Measurements from ENCODE around the gene GLIS2.
"Not testable (repeated sequence)": the region's sequence is repeated elsewhere in the genome, so short reads cannot be mapped to it uniquely, and the experiment has no call there.

Gene GLIS2

DNA sequence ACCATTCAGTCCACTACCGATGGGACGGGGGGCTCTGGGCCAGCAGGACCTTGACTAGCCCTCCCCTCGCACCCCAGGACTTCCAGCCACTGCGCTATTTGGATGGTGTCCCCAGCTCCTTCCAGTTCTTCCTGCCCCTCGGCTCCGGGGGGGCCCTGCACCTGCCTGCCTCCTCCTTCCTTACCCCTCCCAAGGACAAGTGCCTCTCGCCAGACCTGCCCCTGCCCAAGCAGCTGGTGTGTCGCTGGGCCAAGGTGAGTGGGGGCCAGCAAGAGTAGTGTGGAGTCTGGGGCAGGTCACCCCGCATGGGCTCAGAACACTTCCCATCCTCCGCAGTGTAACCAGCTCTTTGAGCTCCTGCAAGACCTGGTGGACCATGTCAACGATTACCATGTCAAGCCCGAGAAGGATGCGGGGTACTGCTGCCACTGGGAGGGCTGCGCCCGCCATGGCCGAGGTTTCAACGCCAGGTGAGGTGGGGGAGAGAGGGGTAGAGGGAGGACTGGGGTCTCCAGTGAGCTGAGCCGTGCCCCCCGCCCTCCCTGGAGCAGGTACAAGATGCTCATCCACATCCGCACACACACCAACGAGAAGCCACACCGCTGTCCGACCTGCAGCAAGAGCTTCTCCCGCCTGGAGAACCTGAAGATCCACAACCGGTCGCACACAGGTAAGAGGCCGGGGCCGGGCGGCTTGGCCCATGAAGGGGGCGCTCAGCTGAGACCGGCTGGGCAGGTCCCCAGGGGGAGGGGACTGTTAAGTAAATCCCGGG is 19.0 kb downstream of the GLIS2 start:
- no peak for DNase-seq (ENCODE audit: low read depth in 2 of 2)

DNA sequence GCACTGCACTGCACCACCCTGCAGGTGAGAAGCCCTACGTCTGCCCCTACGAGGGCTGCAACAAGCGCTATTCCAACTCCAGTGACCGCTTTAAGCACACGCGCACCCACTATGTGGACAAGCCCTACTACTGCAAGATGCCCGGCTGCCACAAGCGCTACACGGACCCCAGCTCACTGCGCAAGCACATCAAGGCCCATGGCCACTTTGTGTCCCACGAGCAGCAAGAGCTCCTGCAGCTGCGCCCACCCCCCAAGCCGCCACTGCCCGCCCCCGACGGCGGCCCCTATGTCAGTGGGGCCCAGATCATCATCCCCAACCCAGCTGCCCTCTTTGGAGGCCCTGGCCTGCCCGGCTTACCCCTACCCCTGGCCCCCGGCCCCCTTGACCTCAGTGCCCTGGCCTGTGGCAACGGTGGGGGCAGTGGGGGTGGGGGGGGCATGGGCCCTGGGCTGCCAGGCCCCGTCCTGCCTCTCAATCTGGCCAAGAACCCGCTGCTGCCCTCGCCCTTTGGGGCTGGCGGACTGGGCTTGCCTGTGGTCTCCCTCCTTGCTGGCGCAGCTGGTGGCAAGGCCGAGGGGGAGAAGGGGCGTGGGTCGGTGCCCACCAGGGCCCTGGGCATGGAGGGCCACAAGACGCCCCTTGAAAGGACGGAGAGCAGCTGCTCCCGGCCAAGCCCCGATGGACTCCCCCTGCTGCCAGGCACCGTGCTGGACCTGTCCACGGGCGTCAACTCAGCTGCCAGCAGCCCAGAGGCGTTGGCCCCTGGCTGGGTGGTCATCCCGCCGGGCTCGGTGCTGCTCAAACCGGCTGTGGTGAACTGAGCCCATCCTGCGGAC is 21.1 kb downstream of the GLIS2 start:
- DNase-seq (ENCODE audit: low read depth in 2 of 2), result no peak

DNA sequence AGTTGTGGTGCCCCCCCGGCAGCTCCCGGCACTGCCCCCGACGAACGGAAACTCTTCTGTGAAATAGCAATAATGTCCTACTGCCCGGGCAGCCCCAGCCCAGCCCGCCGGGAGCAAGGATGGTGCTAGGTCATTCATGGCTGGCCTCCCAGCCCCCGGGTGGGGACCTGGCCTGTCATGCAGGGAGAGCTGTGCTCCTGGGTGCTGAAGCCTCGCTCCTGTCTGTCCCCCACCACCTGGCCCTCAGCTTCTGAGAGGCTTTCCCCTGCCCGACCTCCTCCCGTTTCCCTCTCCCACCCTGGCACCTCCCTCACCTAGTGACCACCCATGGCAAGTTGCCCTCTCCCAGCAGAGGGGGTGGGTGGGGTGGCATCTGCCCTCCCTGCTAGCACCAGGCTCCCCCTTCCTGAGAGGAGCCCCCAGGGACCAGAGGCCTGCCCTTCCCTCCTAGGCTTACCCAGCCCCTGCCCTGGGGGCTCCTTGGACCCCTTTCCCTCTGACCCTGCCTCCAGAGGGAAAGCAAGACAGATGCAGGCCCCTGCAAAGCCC is 21.7 kb downstream of the GLIS2 start:
- no peak for DNase-seq (ENCODE audit: low read depth in 2 of 2)

DNA sequence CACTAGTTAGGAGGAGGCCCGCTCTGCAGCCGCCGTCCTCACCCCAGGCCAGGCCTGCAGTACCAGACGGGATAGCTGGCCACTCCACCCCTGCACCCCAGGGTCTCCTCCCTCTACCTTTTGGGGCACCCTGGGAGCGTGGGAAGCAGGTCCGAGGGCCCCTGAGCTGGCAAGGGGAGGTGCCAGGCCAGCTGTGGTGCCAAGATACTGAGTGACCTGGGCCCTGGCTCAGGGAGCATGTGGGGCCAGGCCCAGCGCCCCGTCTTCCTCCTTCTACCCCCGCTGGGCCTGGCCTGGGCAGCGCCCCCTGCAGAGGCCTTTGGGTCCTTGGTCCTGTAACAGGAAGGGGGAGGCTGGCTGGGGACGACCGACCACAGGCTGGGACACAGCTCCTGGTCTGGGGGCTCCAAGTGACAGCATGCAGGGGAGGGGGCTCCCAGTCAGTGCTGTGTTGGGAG is 22.3 kb downstream of the GLIS2 start:
- no peak for DNase-seq (ENCODE audit: low read depth in 2 of 2)

DNA sequence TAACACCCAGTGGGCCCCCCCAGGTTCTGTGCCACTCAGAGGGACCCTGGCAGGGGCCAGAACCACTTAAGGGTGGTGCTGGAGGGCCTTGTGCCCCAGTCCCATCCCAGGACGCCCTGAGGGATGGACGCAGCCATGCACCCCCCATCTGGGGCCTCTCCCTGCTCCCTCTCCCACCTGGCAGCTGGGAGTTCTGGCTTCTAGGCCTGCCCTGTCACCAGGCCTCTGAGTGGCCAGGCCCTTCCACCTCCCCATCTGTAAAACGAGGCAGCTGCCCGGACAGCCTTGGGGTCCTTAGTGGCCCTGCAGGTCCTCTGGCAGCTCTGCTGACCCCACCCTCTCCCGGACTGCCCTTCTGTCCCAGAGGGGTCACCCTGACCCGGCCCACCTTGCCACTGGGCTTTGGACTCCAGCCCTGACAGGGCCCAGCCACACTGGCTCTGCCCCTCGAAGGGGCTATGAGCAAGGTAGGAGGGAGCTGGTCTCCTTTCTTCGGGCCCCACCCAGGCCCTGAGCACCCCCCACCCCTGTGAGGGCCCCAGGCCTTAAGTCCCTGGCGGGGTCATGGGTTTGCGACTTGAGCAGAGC is 22.9 kb downstream of the GLIS2 start:
- no peak for DNase-seq (ENCODE audit: low read depth in 2 of 2)

DNA sequence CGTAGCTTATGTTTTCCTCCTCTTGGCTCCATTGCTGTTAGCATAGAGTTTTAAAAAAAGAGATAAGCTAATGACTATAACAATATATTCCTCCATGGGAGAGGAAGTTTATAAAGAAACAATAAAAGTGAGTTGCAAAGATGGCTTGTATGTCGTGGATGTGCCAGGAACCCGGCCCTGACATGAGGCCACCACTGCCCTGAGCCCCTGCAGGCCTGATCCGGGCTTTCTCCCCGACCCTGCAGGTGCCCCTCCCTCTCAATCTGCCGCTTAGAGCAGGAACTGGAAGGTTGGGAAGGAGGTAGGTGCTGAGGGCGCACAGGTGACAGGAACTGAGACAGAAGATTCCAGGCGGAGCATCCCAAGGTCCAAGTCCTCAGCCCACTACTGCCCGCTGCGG is 23.6 kb downstream of the GLIS2 start:
- no peak for DNase-seq (ENCODE audit: low read depth in 2 of 2)

DNA sequence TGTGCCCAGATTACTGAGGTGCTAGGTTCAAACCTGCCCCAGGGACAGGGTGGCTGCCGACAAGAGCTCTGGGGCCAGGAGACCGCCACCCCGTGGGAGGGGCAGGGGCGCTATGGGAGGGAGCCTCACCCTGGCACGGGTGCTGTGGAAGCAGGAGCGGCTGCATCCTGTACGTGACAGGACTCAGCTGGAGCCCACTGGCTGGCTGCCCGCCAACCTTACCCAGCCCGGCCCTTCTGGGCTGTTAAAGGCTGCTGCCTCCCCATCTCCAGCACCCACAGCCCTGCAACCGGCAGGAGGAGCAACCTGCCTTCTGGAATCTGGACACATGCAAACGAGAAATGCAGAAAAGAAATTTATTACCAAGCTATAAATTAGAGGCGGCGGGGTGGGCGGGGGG is 24.0 kb downstream of the GLIS2 start:
- no peak for DNase-seq (ENCODE audit: low read depth in 2 of 2)

DNA sequence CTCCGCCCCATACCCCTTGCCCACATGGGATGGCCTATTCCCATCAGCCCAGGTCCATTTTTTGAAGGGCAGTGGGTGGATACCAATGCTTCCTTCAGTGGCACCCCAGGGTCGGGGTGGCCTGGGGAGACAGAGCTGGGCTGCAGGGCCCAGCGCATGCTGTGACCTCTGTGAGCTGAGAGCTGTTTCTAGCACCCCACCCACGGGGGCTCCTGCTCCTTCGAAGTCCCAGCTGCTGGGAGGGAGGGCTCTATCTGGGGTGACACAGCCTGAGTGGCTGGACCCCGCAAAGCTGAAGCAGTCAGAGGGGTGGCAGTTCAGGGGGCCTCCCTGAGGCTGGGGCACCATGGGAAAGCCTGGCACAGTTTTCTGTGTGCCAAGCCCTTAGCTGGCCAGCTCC is 24.6 kb downstream of the GLIS2 start:
- DNase-seq (ENCODE audit: low read depth in 2 of 2), result no peak

DNA sequence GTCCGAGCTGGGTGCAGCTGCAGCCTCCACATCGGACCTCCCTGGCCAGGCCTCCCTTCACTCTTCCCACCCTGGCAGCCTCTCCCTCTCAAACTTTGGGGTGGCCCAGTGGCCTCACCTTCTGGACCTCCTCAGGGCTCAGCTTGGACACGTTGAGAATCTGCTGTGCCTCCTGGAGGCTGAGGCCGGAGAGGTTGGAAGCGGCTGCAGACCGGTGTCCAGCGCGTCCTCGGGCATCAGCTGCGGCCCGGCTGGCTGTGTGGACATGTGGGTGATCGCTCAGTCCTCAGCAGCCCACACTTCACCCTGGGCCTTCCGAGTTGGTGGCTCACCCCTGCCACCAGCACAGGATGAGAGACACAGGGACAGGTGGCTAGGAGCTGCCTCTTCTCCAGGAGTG is 25.4 kb downstream of the GLIS2 start:
- no peak for DNase-seq (ENCODE audit: low read depth in 2 of 2)

DNA sequence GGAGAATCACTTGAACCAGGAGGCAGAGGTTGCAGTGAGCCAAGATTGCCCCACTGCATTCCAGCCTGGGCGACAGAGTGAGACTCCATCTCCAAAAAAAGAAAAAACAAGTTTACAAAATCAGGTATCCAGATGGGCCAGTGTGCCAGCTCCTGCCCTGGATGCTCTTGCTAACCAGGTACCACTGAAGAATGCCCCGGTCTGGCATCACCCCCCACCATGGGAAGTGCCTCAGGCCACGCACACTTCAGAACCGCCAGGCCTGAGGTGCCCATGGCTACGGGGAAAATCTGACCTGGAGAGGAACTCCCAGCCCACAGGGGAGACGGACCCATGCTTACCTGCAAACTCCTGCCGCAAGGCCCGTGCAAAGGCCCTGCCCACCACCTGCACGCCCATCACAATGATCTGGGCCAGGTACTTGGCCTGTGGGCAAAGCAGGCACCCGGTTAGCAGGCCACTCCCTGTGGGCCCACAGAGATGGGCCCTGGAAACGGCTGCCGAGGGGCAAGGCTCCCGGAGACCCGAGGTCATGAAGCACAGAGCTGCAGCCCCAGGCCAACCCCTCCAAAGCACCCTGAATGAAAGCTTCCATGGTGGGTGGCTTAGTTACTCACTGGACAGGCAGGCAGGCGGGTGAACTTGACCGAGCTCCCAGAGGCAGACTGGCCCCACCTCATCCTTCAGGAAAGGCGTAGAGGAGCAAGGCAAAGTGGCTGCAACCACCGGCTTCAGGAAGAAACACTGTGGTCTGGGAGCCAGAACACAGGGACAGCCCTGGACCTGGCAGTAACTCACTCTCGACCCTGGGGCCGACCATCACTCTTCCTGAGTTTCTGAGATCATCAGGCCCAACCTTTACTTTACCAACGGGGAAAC is 27.2 kb downstream of the GLIS2 start:
- DNase-seq (ENCODE audit: low read depth in 2 of 2), result no peak

DNA sequence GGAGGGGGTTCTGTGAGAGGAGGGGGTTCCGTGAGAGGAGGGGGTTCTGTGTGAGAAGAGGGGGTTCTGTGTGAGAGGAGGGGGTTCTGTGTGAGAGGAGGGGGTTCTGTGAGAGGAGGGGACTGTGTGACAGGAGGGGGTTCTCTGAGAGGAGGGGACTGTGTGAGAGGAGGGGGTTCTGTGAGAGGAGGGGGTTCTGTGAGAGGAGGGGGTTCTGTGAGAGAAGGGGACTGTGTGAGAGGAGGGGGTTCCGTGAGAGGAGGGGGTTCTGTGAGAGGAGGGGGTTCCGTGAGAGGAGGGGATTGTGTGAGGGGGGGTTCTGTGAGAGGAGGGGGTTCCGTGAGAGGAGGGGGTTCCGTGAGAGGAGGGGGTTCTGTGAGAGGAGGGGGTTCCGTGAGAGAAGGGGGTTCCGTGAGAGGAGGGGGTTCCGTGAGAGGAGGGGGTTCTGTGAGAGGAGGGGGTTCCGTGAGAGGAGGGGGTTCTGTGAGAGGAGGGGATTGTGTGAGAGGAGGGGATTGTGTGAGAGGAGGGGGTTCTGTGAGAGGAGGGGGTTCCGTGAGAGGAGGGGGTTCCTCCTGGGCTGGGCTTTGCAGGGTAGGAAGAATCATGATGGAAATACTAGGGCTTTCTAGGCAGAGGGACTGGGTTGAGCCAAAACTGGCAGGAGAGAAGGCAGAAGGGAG is 28.6 kb downstream of the GLIS2 start:
- DNase-seq (ENCODE audit: low read depth in 2 of 2), result not testable (repeated sequence)

DNA sequence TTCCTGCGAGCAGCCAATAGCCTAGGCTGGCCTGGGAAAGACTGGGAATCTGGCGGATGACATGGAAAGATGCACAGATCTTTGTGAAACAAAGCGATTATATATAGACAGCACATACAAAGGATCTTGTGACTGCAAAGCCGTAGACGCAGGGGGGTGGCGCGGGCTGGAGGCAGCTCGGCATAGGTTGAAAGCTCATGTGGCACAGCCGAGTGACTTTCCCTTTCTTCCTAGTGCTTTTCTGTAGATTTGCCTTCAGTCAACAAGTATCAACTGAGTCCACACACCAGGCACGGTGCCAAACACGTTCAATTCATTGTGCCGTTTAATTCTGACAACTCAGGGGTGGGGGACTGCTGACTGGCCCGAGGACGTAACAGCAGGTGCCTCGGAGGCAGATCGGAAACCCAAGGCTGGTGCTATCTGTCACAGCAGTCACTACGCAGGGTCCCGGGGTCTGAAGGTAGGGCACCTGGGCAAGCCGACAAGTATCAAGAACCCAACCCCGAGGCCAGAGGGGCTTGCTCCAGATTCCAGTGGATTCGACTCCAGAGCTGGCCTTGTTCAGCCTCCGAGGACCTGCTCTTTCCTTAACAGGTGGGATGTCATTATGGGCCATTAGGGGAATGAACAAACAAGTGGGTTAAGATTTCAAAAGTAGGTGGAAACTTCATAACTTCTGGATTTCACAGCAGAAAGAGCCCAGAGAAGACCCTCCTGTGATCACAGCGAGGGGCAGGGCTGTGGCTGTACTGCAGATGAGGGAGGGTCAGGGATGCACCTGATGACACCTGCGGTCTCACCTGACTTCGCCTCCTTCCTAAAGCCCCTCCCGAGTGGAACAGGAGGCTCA is 29.3 kb downstream of the GLIS2 start:
- DNase-seq (ENCODE audit: low read depth in 2 of 2), result no peak

DNA sequence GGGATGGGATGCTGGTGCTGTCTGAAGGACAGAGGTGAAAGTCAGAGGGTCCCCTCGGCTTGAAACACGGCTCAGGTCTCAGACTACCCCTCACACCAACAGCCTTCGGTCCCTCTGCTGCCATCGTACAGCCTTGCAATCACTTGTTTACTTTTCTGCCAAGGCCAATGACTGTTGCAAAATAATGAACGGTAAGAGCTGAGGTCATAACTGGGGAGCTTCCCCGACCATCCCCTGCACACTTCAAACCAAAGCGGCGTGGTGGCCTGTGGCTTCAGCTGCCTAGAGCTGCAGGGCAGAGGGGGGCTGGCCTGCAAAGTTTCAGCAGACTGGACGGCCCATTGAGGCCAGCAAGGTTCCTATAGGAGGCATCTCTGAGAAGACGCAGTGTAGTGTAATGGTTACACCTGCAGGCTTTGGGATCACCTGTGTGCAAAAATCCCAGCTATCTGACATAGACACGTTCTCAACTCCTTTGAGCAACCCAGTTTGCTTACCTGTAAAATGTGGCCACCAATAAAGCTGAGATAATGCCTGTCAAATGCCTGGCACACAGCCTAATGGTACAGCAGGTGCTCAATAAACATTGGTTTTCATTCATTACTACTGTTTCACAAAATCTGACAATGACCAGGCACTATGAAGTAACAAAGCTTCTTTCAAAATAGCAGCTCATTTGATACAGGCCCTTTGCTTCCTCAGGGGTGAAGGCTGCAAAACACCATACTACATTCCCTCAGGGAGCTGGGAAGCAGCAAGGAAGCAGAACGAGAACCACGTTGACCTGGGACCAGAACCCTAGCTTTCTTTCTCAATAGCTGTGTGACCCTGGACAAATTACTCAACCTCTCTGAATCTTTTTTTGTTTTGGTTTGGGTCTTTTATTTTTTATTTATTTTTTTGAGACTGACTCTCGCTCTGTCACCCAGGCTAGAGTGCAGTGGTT is 30.2 kb downstream of the GLIS2 start:
- DNase-seq (ENCODE audit: low read depth in 2 of 2), result no peak

DNA sequence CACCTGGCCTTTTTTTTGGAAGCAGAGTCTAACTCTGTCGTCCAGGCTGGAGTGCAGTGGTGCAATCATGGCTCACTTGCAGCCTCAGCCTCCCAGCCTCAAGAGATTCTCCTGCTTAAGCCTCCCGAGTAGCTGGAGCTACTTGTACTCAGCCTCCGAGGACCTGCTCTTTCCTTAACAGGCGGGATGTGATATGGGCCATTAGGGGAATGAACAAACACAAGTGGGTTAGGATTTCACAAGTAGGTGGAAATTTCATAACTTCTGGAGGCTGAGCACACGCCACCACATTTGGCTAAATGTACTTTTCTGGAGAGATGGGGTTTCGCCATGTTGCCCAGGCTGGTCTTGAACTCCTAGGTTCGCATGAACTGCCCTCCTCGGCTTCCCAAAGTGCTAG is 31.1 kb downstream of the GLIS2 start:
- no peak for DNase-seq (ENCODE audit: low read depth in 2 of 2)

DNA sequence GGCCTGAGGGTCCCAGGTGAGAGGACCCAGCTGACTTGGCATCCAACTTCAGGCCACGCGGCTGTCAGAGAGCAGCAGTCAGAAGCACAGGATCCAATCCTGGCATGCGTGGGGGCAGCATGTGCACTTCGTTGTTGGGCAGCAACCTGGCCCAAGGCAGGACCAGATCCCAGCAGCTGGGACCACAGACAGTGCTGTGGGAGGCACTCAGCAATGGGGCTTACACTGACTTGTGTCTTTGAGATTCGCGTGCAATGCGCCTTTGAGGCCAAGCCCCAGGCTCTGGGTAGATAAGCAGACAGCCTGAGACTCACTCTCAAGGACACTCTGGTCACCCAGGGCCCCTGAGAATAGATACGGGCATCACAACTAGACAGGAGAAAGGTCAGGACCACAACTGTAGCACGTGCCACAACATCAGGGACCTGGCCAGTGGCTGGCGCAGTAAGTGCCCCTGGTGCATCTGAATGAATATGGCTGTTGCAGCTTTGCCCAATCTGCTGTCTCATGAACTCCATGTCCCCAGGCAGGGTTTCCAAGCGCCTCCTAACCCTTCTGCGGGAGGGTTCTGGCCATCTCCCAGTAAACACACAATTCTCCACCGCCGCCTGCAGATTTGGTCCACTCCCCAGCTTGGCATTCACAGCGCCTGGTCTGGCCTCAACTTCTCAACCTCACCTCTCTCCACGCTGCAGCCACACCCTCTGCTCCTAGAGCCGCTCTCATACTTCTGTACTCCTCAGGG is 32.1 kb downstream of the GLIS2 start:
- DNase-seq (ENCODE audit: low read depth in 2 of 2), result no peak

DNA sequence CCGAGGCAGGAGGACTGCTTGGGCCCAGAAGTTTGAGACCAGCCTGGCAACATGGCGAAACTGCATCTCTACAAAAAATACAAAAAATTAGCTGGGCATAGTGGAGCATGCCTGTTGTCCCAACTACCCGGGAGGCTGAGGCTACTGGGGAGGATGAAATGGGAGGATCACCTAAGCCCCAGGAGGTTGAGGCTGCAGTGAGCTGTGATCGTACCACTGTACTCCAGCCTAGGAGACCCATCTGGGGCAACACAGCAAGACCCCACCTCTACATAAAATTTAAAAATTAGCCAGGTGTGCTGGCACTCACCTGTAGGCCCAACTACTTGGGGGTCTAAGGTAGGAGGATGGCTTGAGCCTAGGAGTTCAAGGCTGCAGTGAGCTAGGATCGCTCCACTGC is 33.5 kb downstream of the GLIS2 start:
- DNase-seq (ENCODE audit: low read depth in 2 of 2), result no peak

DNA sequence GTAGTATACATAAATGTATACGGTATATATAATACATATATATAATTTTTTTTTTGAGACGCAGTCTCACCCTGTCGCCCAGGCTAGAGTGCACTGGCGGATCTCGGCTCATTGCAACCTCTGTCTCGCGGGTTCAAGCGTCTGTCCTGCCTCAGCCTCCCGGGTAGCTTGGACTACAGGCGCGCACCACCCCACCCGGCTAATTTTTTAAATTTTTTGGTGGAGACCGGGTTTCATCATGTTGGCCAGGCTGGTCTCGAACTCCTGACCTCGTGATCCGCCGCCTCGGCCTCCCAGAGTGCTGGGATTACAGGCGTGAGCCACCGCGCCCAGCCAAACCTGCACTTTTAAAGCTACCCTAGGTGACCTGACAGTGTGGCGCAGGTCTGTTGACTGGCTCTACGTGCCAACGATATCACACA is 34.5 kb downstream of the GLIS2 start:
- DNase-seq (ENCODE audit: low read depth in 2 of 2), result no peak
